Measurements from ENCODE around the gene ANKRD13C. TPM values are rescaled to one million over a fixed set of nuclear protein-coding genes. Genes with fewer than 3 reads are reported as not detected.

The ANKRD13C gene
- total RNA-seq, 1 donor from 2014 or later, result 20.9 TPM

DNA sequence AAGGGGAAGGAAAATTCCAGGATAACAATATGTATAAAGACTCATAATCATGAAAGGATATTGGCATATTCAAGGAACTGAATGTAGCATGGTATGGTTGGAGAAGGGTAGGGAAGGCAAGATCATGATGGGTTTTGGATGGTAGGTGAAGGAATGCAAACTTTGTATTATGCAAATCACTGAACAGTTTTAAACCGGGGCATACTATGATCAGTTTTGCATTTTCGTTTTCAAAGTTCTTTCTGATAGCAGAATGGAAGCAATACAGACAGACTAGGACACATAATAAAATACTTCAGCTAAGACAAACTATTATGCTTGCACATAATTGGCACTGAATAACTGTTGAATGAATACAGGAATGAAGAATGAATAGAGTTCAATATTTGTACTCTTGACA lies 42.1 kb upstream of the ANKRD13C start:
- Histone ChIP-seq H3K27me3 (peaks cover 4% of the 10 kb centered on the region), H3K9me3 (no peaks in the 10 kb centered on the region), H3K27ac (no peak overlapping the region), H3K4me3 (no peak overlapping the region), H3K4me1 (no peaks in the 10 kb centered on the region), H3K36me3 (no peaks in the 10 kb centered on the region)
- no peak for DNase-seq
- no peak for ATAC-seq
- TF ChIP-seq, protein P1, sequence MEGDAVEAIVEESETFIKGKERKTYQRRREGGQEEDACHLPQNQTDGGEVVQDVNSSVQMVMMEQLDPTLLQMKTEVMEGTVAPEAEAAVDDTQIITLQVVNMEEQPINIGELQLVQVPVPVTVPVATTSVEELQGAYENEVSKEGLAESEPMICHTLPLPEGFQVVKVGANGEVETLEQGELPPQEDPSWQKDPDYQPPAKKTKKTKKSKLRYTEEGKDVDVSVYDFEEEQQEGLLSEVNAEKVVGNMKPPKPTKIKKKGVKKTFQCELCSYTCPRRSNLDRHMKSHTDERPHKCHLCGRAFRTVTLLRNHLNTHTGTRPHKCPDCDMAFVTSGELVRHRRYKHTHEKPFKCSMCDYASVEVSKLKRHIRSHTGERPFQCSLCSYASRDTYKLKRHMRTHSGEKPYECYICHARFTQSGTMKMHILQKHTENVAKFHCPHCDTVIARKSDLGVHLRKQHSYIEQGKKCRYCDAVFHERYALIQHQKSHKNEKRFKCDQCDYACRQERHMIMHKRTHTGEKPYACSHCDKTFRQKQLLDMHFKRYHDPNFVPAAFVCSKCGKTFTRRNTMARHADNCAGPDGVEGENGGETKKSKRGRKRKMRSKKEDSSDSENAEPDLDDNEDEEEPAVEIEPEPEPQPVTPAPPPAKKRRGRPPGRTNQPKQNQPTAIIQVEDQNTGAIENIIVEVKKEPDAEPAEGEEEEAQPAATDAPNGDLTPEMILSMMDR (IDR thresholded peaks at IDR 0.05), result no peak
- intact Hi-C loops (cut with DNase I), result no loop called here

DNA sequence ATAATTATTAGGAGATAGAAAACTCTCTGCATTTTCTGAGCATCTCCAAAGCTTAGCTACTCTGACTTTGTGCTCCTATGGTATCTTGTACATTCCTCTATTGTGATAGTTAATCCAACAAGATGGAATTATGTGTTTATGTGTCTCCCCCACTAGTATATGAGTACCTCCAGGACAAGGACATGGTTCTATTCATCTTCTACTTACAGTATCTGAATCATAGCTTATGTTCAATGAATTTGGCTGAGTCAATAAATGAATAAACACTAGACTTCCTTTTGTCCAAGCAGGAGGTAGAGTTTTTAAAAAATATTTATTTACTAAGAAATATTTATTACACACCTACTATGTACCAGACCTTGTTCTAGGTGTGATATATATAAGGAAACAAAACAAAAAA lies 38.1 kb upstream of the ANKRD13C start:
- DNase-seq (no peak), ATAC-seq (no peak)
- no peaks in the 10 kb centered on the region for H3K36me3 ChIP-seq
- peaks cover 4% of the 10 kb centered on the region for H3K27me3 ChIP-seq
- intact Hi-C loops (cut with DNase I), result no loop called here
- no peak overlapping the region for H3K4me3 ChIP-seq
- TF ChIP-seq, protein P1 (IDR thresholded peaks at IDR 0.05), result no peak
- H3K4me1 ChIP-seq, result no peaks in the 10 kb centered on the region
- no peak overlapping the region for H3K27ac ChIP-seq
- no peaks in the 10 kb centered on the region for H3K9me3 ChIP-seq

DNA sequence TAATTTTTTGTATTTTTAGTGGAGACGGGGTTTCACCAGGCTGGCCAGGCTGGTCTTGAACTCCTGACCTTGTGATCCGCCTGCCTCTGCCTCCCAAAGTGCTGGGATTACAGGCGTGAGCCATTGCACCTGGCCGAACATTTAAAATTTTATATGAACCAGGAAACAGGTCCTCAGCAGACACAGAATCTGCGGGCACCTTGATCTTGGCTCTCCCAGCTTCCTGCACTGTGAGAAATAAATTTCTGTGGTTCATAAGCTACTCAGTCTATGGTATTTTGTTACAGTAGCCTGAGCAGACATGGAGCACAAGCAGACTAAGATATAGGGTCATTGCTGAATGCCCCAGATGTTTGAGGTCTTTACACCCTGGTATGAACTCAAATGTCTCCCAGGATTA lies 33.0 kb upstream of the ANKRD13C start:
- Histone ChIP-seq H3K36me3 (no peaks in the 10 kb centered on the region), H3K4me3 (no peak overlapping the region), H3K27me3 (no peaks in the 10 kb centered on the region), H3K4me1 (no peaks in the 10 kb centered on the region), H3K9me3 (no peaks in the 10 kb centered on the region), H3K27ac (no peak overlapping the region)
- ATAC-seq (no peak), DNase-seq (no peak)
- TF ChIP-seq, protein P1 (IDR thresholded peaks at IDR 0.05), result no peak
- intact Hi-C loops (cut with DNase I), result no loop called here

DNA sequence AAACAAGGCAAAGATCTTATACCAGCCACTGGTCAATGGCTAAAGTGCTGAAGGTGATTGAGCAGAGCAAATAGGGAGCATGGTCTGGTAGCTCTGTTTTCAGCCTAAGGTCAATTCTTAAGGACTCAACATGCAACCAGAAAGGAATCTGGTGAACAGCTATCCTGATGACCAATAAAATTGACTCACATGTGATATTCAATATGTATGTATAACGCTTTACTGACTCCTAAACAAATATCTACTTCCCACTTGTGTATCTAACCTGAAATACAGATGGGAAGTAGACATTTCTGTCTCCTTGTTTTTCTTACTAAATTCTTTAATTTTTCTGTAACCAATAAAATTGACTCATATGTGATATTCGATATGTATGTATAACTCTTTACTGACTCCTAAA lies 31.6 kb upstream of the ANKRD13C start:
- H3K27ac ChIP-seq, result no peak overlapping the region
- H3K36me3 ChIP-seq, result no peaks in the 10 kb centered on the region
- no peaks in the 10 kb centered on the region for H3K27me3 ChIP-seq
- no peak overlapping the region for H3K4me3 ChIP-seq
- intact Hi-C loops (cut with DNase I), result no loop called here
- H3K4me1 ChIP-seq, result no peaks in the 10 kb centered on the region
- TF ChIP-seq, protein P1 (IDR thresholded peaks at IDR 0.05), result no peak
- DNase-seq (no peak), ATAC-seq (no peak)
- no peaks in the 10 kb centered on the region for H3K9me3 ChIP-seq

DNA sequence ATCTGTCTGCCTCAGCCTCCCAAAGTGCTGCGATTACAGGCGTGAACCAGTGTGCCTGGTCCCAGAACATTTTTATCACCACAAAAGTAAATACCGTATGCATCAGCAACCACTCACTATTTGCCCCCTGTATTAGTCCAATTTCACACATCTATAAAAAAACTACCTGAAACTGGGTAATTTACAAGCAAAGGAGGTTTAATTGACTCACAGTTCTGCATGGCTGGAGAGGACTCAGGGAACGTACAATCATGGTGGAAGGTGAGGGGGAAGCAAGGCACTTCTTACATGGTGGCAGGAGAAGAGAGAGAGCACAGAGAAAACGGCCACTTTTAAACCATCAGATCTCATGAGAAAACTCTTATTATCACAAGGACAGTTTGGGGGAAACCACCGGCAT lies 31.0 kb upstream of the ANKRD13C start:
- Histone ChIP-seq H3K4me1 (no peaks in the 10 kb centered on the region), H3K4me3 (no peak overlapping the region), H3K36me3 (no peaks in the 10 kb centered on the region), H3K27me3 (no peaks in the 10 kb centered on the region), H3K9me3 (no peaks in the 10 kb centered on the region), H3K27ac (no peak overlapping the region)
- DNase-seq (no peak), ATAC-seq (no peak)
- TF ChIP-seq, protein P1 (IDR thresholded peaks at IDR 0.05), result no peak
- intact Hi-C loops (cut with DNase I), result no loop called here

DNA sequence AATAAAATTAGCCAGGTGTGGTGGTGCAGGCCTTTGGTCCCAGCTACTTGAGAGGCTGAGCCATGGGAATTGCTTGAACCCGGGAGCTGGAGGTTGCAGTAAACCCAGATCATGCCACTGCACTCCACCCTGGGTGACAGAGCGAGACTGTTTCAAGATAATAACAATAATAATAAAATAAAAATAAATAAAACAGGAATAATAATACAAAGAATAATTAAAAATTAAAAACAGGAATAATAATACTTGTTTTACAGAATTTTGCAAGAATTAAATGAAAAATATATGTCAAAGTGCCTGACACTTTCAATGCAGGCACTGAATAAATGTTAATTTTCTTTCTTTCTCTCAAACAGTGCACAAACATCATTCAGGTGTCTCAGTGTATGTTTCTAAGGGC lies 30.0 kb upstream of the ANKRD13C start:
- TF ChIP-seq, protein P1 (IDR thresholded peaks at IDR 0.05), result no peak

More for the DNA sequence above, 30.0 kb upstream of the ANKRD13C start:
- no peak for ATAC-seq
- Histone ChIP-seq H3K27me3 (no peaks in the 10 kb centered on the region), H3K4me1 (no peaks in the 10 kb centered on the region), H3K4me3 (no peak overlapping the region), H3K27ac (no peak overlapping the region), H3K36me3 (no peaks in the 10 kb centered on the region), H3K9me3 (no peaks in the 10 kb centered on the region)
- DNase-seq, result no peak
- intact Hi-C loops (cut with DNase I), result no loop called here
